NCI-H748 (cell line): Measurements from ENCODE around the gene CEP170B.
"Not testable (repeated sequence)": the region's sequence is repeated elsewhere in the genome, so short reads cannot be mapped to it uniquely, and the experiment has no call there.

Source experiments
- DNase-seq: peaks from one replicate; lab custom pipeline; 2025; ENCODE audit not compliant: unreplicated experiment; lab: John Stamatoyannopoulos, UW

Gene CEP170B

GRCh38 chr14:104865081-104865630 is at the start of gene CEP170B:
Gene CEP170B (plus strand): TSS chr14:104865268. CDS start chr14:104868451, 3,183 bp downstream.
- DNase-seq: peak; percentile 74

- DNase-seq: no peak
Measured at GRCh38 chr14:104816616-104816884, 48.5 kb upstream of the CEP170B start.

GRCh38 chr14:104817930-104818713 is 46.9 kb upstream of the CEP170B start:
- DNase-seq: no peak

- no peak for DNase-seq
Measured at GRCh38 chr14:104818714-104819161, 46.3 kb upstream of the CEP170B start.

- DNase-seq: no peak
Measured at GRCh38 chr14:104819361-104819781, 45.7 kb upstream of the CEP170B start.

GRCh38 chr14:104820669-104821228 is 44.3 kb upstream of the CEP170B start:
- DNase-seq: peak; percentile 42

GRCh38 chr14:104821229-104821945 is 43.7 kb upstream of the CEP170B start:
- no peak for DNase-seq

- DNase-seq: no peak
Measured at GRCh38 chr14:104821971-104822608, 43.0 kb upstream of the CEP170B start.

GRCh38 chr14:104822821-104823615 is 42.0 kb upstream of the CEP170B start:
- no peak for DNase-seq

GRCh38 chr14:104824353-104824997 is 40.6 kb upstream of the CEP170B start:
- DNase-seq: no peak

- DNase-seq: peak; percentile 85
Measured at GRCh38 chr14:104826189-104826860, 38.7 kb upstream of the CEP170B start.

GRCh38 chr14:104826861-104827176 is 38.2 kb upstream of the CEP170B start:
- DNase-seq: no peak

GRCh38 chr14:104827177-104828055 is 37.7 kb upstream of the CEP170B start:
- DNase-seq: peak; percentile 84

GRCh38 chr14:104830781-104831180 is 34.3 kb upstream of the CEP170B start:
- DNase-seq: peak; percentile 16

- not testable (repeated sequence) for DNase-seq
Measured at GRCh38 chr14:104836171-104836935, 28.7 kb upstream of the CEP170B start.

- DNase-seq: no peak
Measured at GRCh38 chr14:104841730-104842129, 23.3 kb upstream of the CEP170B start.

- no peak for DNase-seq
Measured at GRCh38 chr14:104843006-104843405, 22.1 kb upstream of the CEP170B start.
